Activated CD8-positive, alpha-beta T cell treated with anti-CD3 and anti-CD28 coated beads for 36 hours (primary cell): ENCODE data around the gene VAX1. TPM values are rescaled to one million over a fixed set of nuclear protein-coding genes. Genes with fewer than 3 reads are reported as not detected.
"Not testable (repeated sequence)": the region's sequence is repeated elsewhere in the genome, so short reads cannot be mapped to it uniquely, and the experiment has no call there.

Experiments used
- ATAC-seq: fragments of 200-7000 bp; cut with Tn5 transposase; one replicate; pipeline ENCODE4 v1.10.0; 2021; ENCODE audit warnings: mild to moderate bottlenecking, moderate library complexity
- CTCF ChIA-PET: fragments of 350-600 bp; sonication (Branson Sonifier 250); formaldehyde crosslinking; loops from one replicate; lab custom pipeline; 2021; ENCODE audit warnings: antibody characterized with exemption; lab: Charles Lee
- POLR2A ChIA-PET: fragments of 350-600 bp; sonication (Branson Sonifier 250); formaldehyde crosslinking; loops from one replicate; lab custom pipeline; 2021; ENCODE audit warnings: antibody characterized with exemption; lab: Charles Lee
- DNase-seq: peaks from one replicate; pipeline ENCODE4 v3.0.0-alpha.2; 2020
- H3K27ac Mint-ChIP-seq: one replicate; pipeline ENCODE4 v1.8.0; 2021; ENCODE audit warnings: mild to moderate bottlenecking, mixed read lengths
- H3K27me3 Mint-ChIP-seq: one replicate; pipeline ENCODE4 v1.8.0; 2021; ENCODE audit warnings: mixed read lengths
- H3K36me3 Mint-ChIP-seq: one replicate; pipeline ENCODE4 v1.8.0; 2021; ENCODE audit warnings: low read depth, mixed read lengths
- H3K4me1 Mint-ChIP-seq: one replicate; pipeline ENCODE4 v1.8.0; 2021; ENCODE audit warnings: low read depth, mixed read lengths
- H3K4me3 Mint-ChIP-seq: one replicate; pipeline ENCODE4 v1.8.0; 2021; ENCODE audit warnings: mild to moderate bottlenecking, moderate library complexity, mixed read lengths
- H3K9me3 Mint-ChIP-seq: one replicate; pipeline ENCODE4 v1.8.0; 2021; ENCODE audit warnings: mixed read lengths
- intact Hi-C: fragments of 100-400 bp; cut with micrococcal nuclease; formaldehyde crosslinking; loops from one replicate; pipeline ENCODE4 v1.10.0; 2022
- microRNA-seq: library from miRNA; unstranded; fragments of <30 nt; microRNA quantifications from one replicate; pipeline ENCODE4 v1.2.0, GENCODE V29; 2022; ENCODE audit warnings: borderline microRNAs expressed, borderline replicate concordance
- total RNA-seq, 2 experiments: library from RNA; stranded (reverse); gene quantifications; one replicate each; pipeline ENCODE4 v1.2.3, GENCODE V29; 2021
- TF ChIP-seq, protein P1 (sequence below): fragments of 200-600 bp; IDR thresholded peaks from one replicate; pipeline ENCODE4 v1.8.0; 2022; ENCODE audit warnings: antibody characterized with exemption, mild to moderate bottlenecking

Gene VAX1
- total RNA-seq, 2 experiments from 2014 or later, result not detected

- Mint-ChIP-seq H3K27ac (no peak overlapping the region), H3K36me3 (no peaks in the 10 kb centered on the region), H3K27me3 (peaks cover 7% of the 10 kb centered on the region), H3K9me3 (no peaks in the 10 kb centered on the region), H3K4me3 (no peak overlapping the region), H3K4me1 (no peaks in the 10 kb centered on the region)
- ATAC-seq (no peak), DNase-seq (no peak)
- ChIA-PET POLR2A (no interaction called here), CTCF (no interaction called here)
- TF ChIP-seq, protein P1, sequence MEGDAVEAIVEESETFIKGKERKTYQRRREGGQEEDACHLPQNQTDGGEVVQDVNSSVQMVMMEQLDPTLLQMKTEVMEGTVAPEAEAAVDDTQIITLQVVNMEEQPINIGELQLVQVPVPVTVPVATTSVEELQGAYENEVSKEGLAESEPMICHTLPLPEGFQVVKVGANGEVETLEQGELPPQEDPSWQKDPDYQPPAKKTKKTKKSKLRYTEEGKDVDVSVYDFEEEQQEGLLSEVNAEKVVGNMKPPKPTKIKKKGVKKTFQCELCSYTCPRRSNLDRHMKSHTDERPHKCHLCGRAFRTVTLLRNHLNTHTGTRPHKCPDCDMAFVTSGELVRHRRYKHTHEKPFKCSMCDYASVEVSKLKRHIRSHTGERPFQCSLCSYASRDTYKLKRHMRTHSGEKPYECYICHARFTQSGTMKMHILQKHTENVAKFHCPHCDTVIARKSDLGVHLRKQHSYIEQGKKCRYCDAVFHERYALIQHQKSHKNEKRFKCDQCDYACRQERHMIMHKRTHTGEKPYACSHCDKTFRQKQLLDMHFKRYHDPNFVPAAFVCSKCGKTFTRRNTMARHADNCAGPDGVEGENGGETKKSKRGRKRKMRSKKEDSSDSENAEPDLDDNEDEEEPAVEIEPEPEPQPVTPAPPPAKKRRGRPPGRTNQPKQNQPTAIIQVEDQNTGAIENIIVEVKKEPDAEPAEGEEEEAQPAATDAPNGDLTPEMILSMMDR, result no peak
- intact Hi-C loops, result no loop called here
Measured at GRCh38 chr10:117092386-117092785, 45.7 kb downstream of the VAX1 start.

DNA sequence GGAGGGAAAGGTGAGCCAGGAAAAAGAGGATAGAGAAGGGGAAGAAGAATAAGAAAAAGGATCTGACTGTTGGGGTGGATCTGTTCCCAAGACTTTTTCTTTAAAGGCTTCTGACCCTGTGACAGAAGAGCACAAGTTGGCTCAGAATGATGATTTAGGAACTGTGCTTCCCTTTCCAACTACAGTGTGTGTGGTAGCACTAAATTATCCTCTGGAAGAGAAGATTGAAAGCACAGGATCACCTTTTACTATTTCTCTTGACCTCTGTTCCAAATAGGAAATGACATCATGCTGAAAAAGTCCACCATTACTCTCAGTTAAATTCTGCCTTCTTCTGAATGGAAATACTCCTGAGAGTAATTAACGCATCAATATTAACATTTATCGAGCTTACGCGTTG, 47.2 kb downstream of the VAX1 start:
- H3K9me3 Mint-ChIP-seq, result no peaks in the 10 kb centered on the region
- H3K4me1 Mint-ChIP-seq, result no peaks in the 10 kb centered on the region
- ATAC-seq (no peak), DNase-seq (no peak)
- peaks cover 7% of the 10 kb centered on the region for H3K27me3 Mint-ChIP-seq
- ChIA-PET POLR2A (no interaction called here), CTCF (no interaction called here)
- TF ChIP-seq, protein P1, result no peak
- H3K4me3 Mint-ChIP-seq, result no peak overlapping the region
- H3K36me3 Mint-ChIP-seq, result no peaks in the 10 kb centered on the region
- H3K27ac Mint-ChIP-seq, result no peak overlapping the region
- intact Hi-C loops, result no loop called here

DNA sequence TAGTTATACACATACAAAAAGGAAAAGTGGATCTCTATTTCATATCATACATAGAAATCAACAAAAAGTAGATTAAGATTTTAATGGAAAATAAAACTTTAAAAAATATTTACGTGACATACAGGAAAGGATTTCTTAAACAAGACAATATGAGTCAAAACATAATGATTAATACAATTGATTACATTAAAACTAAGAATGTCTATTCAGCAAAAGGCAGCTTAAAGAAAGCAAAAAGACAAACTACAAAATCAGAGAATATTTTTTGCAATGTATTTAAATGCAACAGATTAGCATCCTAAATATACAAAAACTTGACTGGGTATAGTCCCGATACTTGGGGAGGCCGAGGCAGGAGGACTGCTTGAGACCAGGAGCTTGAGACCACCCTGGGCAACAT, 50.5 kb downstream of the VAX1 start:
- ATAC-seq (no peak), DNase-seq (no peak)
- ChIA-PET CTCF (no interaction called here), POLR2A (no interaction called here)
- Mint-ChIP-seq H3K9me3 (no peaks in the 10 kb centered on the region), H3K36me3 (no peaks in the 10 kb centered on the region), H3K27me3 (peaks cover 4% of the 10 kb centered on the region), H3K4me1 (no peaks in the 10 kb centered on the region), H3K27ac (no peak overlapping the region), H3K4me3 (no peak overlapping the region)
- TF ChIP-seq, protein P1, result no peak
- intact Hi-C loops, result no loop called here

DNA sequence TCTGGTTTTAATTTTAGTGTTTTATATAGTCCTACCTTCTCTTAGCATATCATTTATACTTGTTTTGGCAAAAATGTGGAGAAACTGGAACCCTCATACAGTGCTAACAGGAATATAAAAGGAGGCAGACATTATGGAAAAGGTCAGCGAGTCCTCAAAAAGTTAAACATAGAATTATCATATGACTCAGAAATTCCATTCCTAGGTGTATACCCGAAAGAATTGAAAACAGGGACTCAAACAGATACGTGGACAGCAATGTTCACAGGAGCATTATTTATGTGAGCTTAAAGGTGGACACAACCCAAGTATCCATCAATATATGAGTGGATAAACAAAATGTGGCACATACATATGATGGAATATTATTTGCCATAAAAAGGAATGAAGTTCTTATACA, 51.5 kb downstream of the VAX1 start:
- no peak overlapping the region for H3K27ac Mint-ChIP-seq
- peaks cover 4% of the 10 kb centered on the region for H3K27me3 Mint-ChIP-seq
- intact Hi-C loops, result no loop called here
- DNase-seq, result no peak
- no peaks in the 10 kb centered on the region for H3K36me3 Mint-ChIP-seq
- TF ChIP-seq, protein P1, result no peak
- H3K9me3 Mint-ChIP-seq, result no peaks in the 10 kb centered on the region
- no peak overlapping the region for H3K4me3 Mint-ChIP-seq
- CTCF ChIA-PET, result no interaction called here
- POLR2A ChIA-PET, result no interaction called here
- H3K4me1 Mint-ChIP-seq, result no peaks in the 10 kb centered on the region
- no peak for ATAC-seq

- intact Hi-C loops, result not testable (repeated sequence)
Measured at GRCh38 chr10:117084421-117085246, 53.4 kb downstream of the VAX1 start.

More at GRCh38 chr10:117084421-117085246, 53.4 kb downstream of the VAX1 start:
- POLR2A ChIA-PET, H3K9me3 Mint-ChIP-seq, H3K36me3 Mint-ChIP-seq, DNase-seq, ATAC-seq, H3K4me1 Mint-ChIP-seq, H3K4me3 Mint-ChIP-seq, CTCF ChIA-PET, H3K27ac Mint-ChIP-seq, H3K27me3 Mint-ChIP-seq: not testable (repeated sequence)

Small RNAs within 50 kb of the gene (microRNA-seq; reads per million reads assigned to microRNA genes)
- not detected for gene MIR3663

Other genes starting within 250 kb of the VAX1 start
- gene SHTN1, start 133.1 kb downstream of the VAX1 start, total RNA-seq, result not detected
- not detected for gene KCNK18, start 59.2 kb upstream of the VAX1 start, total RNA-seq
- under 1 TPM in 1 of 2 experiments, not detected in 1; 0.14 TPM for gene SLC18A2, start 102.8 kb upstream of the VAX1 start, total RNA-seq
- 10 to 100 TPM; 15.5 to 16.2 TPM for gene PDZD8, start 237.2 kb upstream of the VAX1 start, total RNA-seq